Breast epithelium (tissue), 4 donors: ENCODE data around the gene SYT7. TPM values are rescaled to one million over a fixed set of nuclear protein-coding genes. Genes with fewer than 3 reads are reported as not detected.

Experiments
- DNase-seq, 2 donors: peaks; one replicate each; pipeline ENCODE4 v3.0.0-alpha.2; 2019; ENCODE audit warnings: low spot score in 2 of 2
- H3K27ac ChIP-seq, 2 donors: fragments of 200-600 bp; sonication (generic) in 1 of 2; one replicate each; pipeline ENCODE4 v1.5.1; 2016 to 2019; ENCODE audit warnings: mild to moderate bottlenecking in 1 of 2
- H3K27me3 ChIP-seq, 2 donors: fragments of 200-600 bp; sonication (generic) in 1 of 2; one replicate each; pipeline versions ENCODE4 v1.5.1 to v1.6.0; 2017 to 2019; ENCODE audit warnings: control low read depth in 1 of 2, mild to moderate bottlenecking in 1 of 2
- H3K36me3 ChIP-seq: fragments of 200-600 bp; one replicate; pipeline ENCODE4 v1.5.1; 2019
- H3K4me1 ChIP-seq, 2 donors: fragments of 200-600 bp; sonication (generic); one replicate each; pipeline ENCODE4 v1.5.1; 2016 to 2019; ENCODE audit warnings: control low read depth in 1 of 2
- H3K4me3 ChIP-seq, 3 donors: fragments of 200-600 bp; sonication (generic); 1 replicate in 2 of 3; 2 replicates in 1 of 3; pipeline ENCODE4 v1.5.1; 2016 to 2019; ENCODE audit warnings: mild to moderate bottlenecking in 3 of 3, moderate library complexity in 2 of 3
- H3K9me3 ChIP-seq, 2 donors: fragments of 200-600 bp; sonication (generic) in 1 of 2; one replicate each; pipeline ENCODE4 v1.5.1; 2016 to 2019; ENCODE audit warnings: control low read depth in 1 of 2
- POLR2A ChIP-seq: fragments of 450-650 bp; IDR thresholded peaks from one replicate; pipeline ENCODE4 v1.6.1; 2016; ENCODE audit warnings: antibody characterized with exemption, mild to moderate bottlenecking, moderate library complexity
- POLR2AphosphoS5 ChIP-seq, 3 donors: sonication (generic); formaldehyde crosslinking; IDR thresholded peaks; one replicate each; pipeline ENCODE4 v1.6.1; 2017; ENCODE audit warnings: antibody characterized with exemption in 3 of 3
- intact Hi-C: fragments of 100-400 bp; cut with DNase I; formaldehyde crosslinking; loops from one replicate; pipeline ENCODE4 v1.15.1; 2023; ENCODE audit warnings: low total_unique reads
- total RNA-seq, 3 donors: library from RNA; depleted of rRNA; stranded (reverse); fragments of >200 nt; gene quantifications; one replicate each; pipeline ENCODE4 v1.1.0, GENCODE V29; 2016
- TF ChIP-seq, protein P1 (sequence below), 3 donors: fragments of 450-650 bp; IDR thresholded peaks; one replicate each; pipeline ENCODE4 v1.5.1; 2016 to 2017; ENCODE audit warnings: antibody characterized with exemption in 3 of 3, mild to moderate bottlenecking in 3 of 3, moderate library complexity in 3 of 3

Gene SYT7
- total RNA-seq, 3 donors from 2014 or later = 1.9 to 11.7 (median 10.8) TPM

DNA sequence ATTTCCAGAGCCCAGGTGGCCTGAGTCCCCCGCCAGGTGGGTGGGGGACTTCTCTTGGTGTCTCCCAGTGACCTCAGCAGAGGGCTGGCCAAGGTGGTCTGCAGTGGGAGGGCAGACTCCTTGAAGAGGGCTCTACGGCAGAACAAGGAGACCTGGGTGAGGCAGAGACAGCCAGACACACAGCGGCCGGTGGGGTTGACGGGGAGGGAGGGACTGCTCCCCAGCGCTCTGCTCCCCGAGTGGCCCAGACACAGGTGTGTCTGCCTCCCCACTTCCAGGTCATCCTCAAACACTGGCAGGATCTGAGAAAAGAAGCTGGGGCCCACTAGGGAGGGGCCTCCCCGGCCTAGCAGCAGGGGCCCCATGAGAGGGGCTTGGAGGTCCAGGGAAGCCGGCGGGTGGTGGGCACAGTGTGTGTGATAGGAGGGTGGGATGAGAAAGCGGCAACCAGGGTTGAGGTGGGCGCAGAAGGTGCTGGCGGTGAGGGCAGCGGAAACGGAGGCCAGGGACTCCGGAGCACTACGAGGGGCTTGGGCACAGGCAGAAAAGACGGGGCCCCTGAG lies 30.1 kb downstream of the SYT7 start:
- Histone ChIP-seq H3K27me3 (peaks cover 0 to 7% of the 10 kb centered on the region in 2 donors), H3K4me1 (no peaks in the 10 kb centered on the region), H3K27ac (no peak overlapping the region), H3K36me3 (no peaks in the 10 kb centered on the region), H3K4me3 (no peak overlapping the region), H3K9me3 (no peaks in the 10 kb centered on the region)
- intact Hi-C loops = no loop called here
- TF ChIP-seq, protein P1, sequence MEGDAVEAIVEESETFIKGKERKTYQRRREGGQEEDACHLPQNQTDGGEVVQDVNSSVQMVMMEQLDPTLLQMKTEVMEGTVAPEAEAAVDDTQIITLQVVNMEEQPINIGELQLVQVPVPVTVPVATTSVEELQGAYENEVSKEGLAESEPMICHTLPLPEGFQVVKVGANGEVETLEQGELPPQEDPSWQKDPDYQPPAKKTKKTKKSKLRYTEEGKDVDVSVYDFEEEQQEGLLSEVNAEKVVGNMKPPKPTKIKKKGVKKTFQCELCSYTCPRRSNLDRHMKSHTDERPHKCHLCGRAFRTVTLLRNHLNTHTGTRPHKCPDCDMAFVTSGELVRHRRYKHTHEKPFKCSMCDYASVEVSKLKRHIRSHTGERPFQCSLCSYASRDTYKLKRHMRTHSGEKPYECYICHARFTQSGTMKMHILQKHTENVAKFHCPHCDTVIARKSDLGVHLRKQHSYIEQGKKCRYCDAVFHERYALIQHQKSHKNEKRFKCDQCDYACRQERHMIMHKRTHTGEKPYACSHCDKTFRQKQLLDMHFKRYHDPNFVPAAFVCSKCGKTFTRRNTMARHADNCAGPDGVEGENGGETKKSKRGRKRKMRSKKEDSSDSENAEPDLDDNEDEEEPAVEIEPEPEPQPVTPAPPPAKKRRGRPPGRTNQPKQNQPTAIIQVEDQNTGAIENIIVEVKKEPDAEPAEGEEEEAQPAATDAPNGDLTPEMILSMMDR (IDR thresholded peaks at IDR 0.05) = no peak
- TF ChIP-seq POLR2A (no peak), POLR2AphosphoS5 (IDR thresholded peaks at IDR 0.05) (no peak)
- DNase-seq = no peak

DNA sequence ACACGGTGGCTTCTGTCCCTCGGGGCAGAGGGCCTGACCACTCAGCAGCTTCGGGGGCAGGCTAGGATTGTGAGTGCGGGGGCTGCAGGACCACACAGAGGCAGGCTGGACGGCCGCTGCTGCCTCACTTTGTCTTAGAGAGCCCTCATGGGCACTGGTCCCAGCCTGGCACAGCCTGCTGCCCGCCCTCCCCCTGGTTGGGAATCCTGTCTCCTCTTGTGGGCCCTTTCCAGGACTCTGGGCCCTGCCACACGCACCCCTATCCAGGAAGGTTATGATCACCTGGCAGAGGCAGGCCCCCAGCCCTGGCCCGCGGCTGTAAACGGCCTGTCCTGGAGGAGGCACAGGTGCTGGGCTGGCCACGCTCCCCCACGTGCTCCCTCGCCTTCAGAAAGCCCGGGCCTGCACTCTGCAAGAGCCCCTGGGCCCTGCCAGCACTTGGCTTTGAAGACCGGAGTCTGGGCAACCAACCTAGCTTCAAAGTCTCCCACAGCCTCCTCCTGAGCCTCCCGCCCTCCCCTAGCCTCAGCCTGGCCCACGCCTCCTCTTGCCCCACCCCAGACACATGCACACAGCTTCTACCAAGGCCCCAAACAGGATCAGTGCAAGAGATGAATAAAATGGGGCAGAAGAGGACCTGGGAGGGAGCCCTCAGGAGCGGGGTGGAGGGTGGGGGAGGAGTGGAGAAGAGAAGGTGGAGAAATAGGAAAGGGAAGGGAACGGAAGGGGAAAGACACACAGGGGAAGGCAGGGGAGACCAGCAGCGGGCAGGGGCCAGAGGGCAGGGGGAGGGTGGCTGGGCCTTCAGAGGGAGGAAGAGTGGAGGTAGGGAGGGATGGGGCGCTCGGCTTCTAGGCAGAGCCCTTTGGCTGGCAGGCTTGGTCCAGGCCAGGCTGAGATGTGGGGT lies 31.0 kb downstream of the SYT7 start:
- no peak for DNase-seq
- Histone ChIP-seq H3K27ac (no peak overlapping the region), H3K27me3 (no peaks in the 10 kb centered on the region), H3K36me3 (no peaks in the 10 kb centered on the region), H3K4me1 (no peaks in the 10 kb centered on the region), H3K4me3 (no peak overlapping the region), H3K9me3 (no peaks in the 10 kb centered on the region)
- intact Hi-C loops = no loop called here
- TF ChIP-seq, protein P1 (IDR thresholded peaks at IDR 0.05) = no peak
- no peak for TF ChIP-seq POLR2AphosphoS5 (IDR thresholded peaks at IDR 0.05)
- no peak for TF ChIP-seq POLR2A

DNA sequence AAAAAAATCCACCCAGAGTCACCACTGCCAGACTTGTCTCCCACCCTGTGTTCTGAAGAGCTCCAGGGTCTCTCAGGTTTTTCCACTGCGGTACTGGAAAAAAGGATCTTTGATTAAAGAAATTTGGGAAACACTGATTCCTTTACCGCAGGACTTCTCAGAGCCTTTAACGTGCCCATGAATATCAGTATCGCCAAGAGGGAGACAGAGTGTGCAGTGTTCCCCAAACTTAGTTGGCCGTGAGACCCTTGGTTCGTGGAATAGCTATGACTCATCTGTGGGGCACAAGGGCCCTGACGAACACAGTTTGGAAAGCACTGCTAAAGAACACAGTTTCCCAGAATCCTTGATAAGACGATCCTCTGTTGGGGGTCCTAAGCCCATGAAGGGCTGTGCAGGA lies 31.7 kb downstream of the SYT7 start:
- Histone ChIP-seq H3K36me3 (no peaks in the 10 kb centered on the region), H3K4me3 (no peak overlapping the region), H3K9me3 (no peaks in the 10 kb centered on the region), H3K4me1 (no peaks in the 10 kb centered on the region), H3K27me3 (no peaks in the 10 kb centered on the region), H3K27ac (no peak overlapping the region)
- TF ChIP-seq, protein P1 (IDR thresholded peaks at IDR 0.05) = no peak
- DNase-seq = no peak
- intact Hi-C loops = no loop called here

DNA sequence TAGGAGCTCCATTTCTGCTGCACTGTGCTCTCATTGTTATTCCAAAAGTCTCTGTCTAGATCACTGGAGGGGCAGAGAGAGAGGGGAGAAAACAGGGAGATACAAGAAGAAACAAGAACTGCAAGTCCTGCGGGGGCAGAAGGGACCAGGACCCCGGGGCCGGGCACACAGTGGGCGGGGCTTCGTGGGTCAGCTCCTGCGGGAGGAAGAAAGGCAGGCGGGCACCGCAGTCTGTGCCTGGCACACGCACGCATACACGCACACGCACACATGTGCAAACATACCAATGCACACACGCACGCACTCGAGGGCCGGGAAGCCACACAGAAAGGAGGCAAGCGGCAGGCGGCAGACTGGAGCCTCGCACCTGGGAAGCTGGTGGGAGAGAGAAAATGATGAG lies 33.6 kb downstream of the SYT7 start:
- TF ChIP-seq, protein P1 (IDR thresholded peaks at IDR 0.05) = no peak
- TF ChIP-seq POLR2A = no peak
- Histone ChIP-seq H3K27me3 (no peaks in the 10 kb centered on the region), H3K4me3 (no peak overlapping the region), H3K4me1 (no peaks in the 10 kb centered on the region), H3K27ac (no peak overlapping the region), H3K36me3 (no peaks in the 10 kb centered on the region), H3K9me3 (no peaks in the 10 kb centered on the region)
- intact Hi-C loops = no loop called here
- DNase-seq = no peak

DNA sequence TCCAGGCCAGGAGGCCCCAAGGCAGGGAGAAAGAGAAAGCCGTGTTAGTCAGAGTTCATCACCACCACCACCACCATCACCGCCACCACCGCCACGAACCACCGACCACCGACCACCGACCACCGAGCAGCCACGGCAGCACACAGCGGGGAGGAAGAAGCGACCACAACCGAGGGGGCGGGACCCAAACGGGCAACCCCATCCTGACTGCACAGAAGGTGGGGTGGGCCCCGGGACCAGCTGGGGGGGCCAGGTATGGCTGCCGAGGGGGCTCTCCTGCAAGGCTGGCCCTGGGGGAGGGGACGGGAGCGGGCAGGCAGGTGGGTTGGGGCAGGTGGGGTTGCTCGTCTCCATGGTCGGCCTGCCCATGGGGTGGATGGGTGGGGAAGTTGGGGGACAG lies 34.2 kb downstream of the SYT7 start:
- Histone ChIP-seq H3K27ac (no peak overlapping the region), H3K4me1 (no peaks in the 10 kb centered on the region), H3K36me3 (no peaks in the 10 kb centered on the region), H3K27me3 (no peaks in the 10 kb centered on the region), H3K9me3 (no peaks in the 10 kb centered on the region), H3K4me3 (no peak overlapping the region)
- TF ChIP-seq POLR2A = no peak
- TF ChIP-seq, protein P1 (IDR thresholded peaks at IDR 0.05) = no peak
- TF ChIP-seq POLR2AphosphoS5 (IDR thresholded peaks at IDR 0.05) = no peak
- intact Hi-C loops = no loop called here
- no peak for DNase-seq
